ENCODE measurements around the gene MAP4K2. TPM values are rescaled to one million over a fixed set of nuclear protein-coding genes. Genes with fewer than 3 reads are reported as not detected.

MAP4K2 gene
- total and polyA plus RNA-seq, 2 of the 8 experiments (the other 6 are each of a cell fraction or from before 2014, with no cell fraction given), result 20.1 to 20.7 TPM

GRCh38 chr11:64809781-64810241 lies 6.8 kb upstream of the MAP4K2 start:
- no peak overlapping the region for H2BK15ac ChIP-seq (ENCODE audit: low read length)
- peaks cover 4 to 10% (median 7%) of the 10 kb centered on the region in 4 experiments; a peak in 6 of 8 replicates for H3K36me3 ChIP-seq (ENCODE audit: control insufficient read depth in 2 of 4, insufficient read depth in 4 of 4, low read length in 3 of 4)
- no peak overlapping the region for H2BK120ac ChIP-seq (replicated peaks; ENCODE audit: low read depth, low read length)
- H3K4me3 ChIP-seq (ENCODE audit: extremely low read depth in 1 of 4, insufficient read depth in 2 of 4, low read depth in 3 of 4, low read length in 4 of 4), result peak overlapping the region; percentile 64 to 93 (median 81)
- no peak overlapping the region for H3K56ac ChIP-seq (replicated peaks; ENCODE audit: insufficient read length, low read depth, low read length)
- no peak overlapping the region for H3K4ac ChIP-seq (replicated peaks; ENCODE audit: insufficient read length, low read depth, low read length)
- peak overlapping the region in 1 of 4 experiments; percentile 38; a peak in 3 of 7 replicates for H3K9ac ChIP-seq (replicated peaks in 1 of 4; ENCODE audit: extremely low read depth in 1 of 4, low read depth in 3 of 4, low read length in 3 of 4)
- H4K8ac ChIP-seq (ENCODE audit: extremely low read depth, insufficient read depth, low read length), result no peak overlapping the region
- H3K14ac ChIP-seq (ENCODE audit: insufficient read length), result no peak overlapping the region
- FAIRE-seq (no peak), DNase-seq (ENCODE audit: low read depth in 1 of 2, low spot score in 2 of 2) (peak in 1 of 2 experiments; percentile 71)
- H3K4me1 ChIP-seq (replicated peaks in 1 of 4; ENCODE audit: control insufficient read depth in 3 of 4, insufficient read depth in 4 of 4, low read length in 3 of 4), result peaks cover 0 to 7% (median 3%) of the 10 kb centered on the region in 4 experiments; a peak in 5 of 7 replicates
- no peak overlapping the region for H2AFZ ChIP-seq (ENCODE audit: low read length)
- no peak overlapping the region for H3K18ac ChIP-seq (ENCODE audit: extremely low read depth, low read length)
- CTCF ChIA-PET (ENCODE audit: partially characterized antibody), result interaction anchor here (0.6 to 4.0 kb wide), 9 partner anchors 13 to 383 kb away, joined by 3 to 24 read pairs (median 4); partner anchors contain the start of gene ARL2
- H3K4me2 ChIP-seq (ENCODE audit: insufficient read depth in 1 of 2, low read depth in 2 of 2, low read length in 2 of 2), result peak overlapping the region; percentile 91 to 94
- no peaks in the 10 kb centered on the region for H3K27me3 ChIP-seq (replicated peaks in 1 of 4; ENCODE audit: control insufficient read depth in 3 of 4, extremely low read depth in 1 of 4, insufficient read depth in 3 of 4, low read length in 3 of 4)
- H4K91ac ChIP-seq (replicated peaks; ENCODE audit: insufficient read length, low read length), result no peak overlapping the region
- H2BK12ac ChIP-seq (ENCODE audit: low read depth, low read length), result no peak overlapping the region
- POLR2A ChIA-PET (ENCODE audit: partially characterized antibody), result interaction anchor here (0.7 to 2.6 kb wide), 10 partner anchors 12 to 307 kb away, joined by 3 to 13 read pairs (median 3); partner anchors contain the start of genes CDC42BPG, SF1 and ZNHIT2
- H3K9me3 ChIP-seq (ENCODE audit: insufficient read depth in 2 of 2, low read depth in 1 of 2, low read length in 1 of 2), result no peaks in the 10 kb centered on the region
- H2BK20ac ChIP-seq (ENCODE audit: low read length), result no peak overlapping the region
- no peak for TF ChIP-seq PHF8 (conservative IDR thresholded peaks at IDR 0.05; ENCODE audit: low read depth, low read length)
- no peak for TF ChIP-seq ATF3 (IDR thresholded peaks at IDR 0.05; ENCODE audit: insufficient read depth, low read depth, low read length)
- TF ChIP-seq ASH2L (IDR thresholded peaks at IDR 0.05; ENCODE audit: low read length), result peak; percentile 27
- TF ChIP-seq CHD1 (IDR thresholded peaks at IDR 0.05; ENCODE audit: low read depth, low read length), result no peak
- TF ChIP-seq KDM4A (IDR thresholded peaks at IDR 0.05; ENCODE audit: low read depth, low read length, severe bottlenecking), result peak; percentile 32
- peak; percentile 30; the same call in 1 of the 2 replicates for TF ChIP-seq CREB1 (IDR thresholded peaks at IDR 0.05)
- peak; percentile 66 to 88; a peak in 3 of 4 replicates for TF ChIP-seq SIN3A (conservative IDR thresholded peaks at IDR 0.05 in 1 of 2, IDR thresholded peaks at IDR 0.05 in 1 of 2; ENCODE audit: low read depth in 1 of 2, low read length in 2 of 2)
- 0 out of 2 replicates have a peak, but pooled peaks have one; percentile 9 for TF ChIP-seq TBP (IDR thresholded peaks at IDR 0.05; ENCODE audit: low read depth, low read length)
- no peak overlapping the region for H3K23ac ChIP-seq (ENCODE audit: insufficient read length)
- H3K27ac ChIP-seq (ENCODE audit: low read depth, low read length), result no peak overlapping the region
- no peak overlapping the region for H2AK5ac ChIP-seq (ENCODE audit: low read depth, low read length)
- peaks cover 0 to 9% of the 10 kb centered on the region in 2 experiments for H4K20me1 ChIP-seq (replicated peaks in 1 of 2; ENCODE audit: control insufficient read depth in 1 of 2, insufficient read depth in 2 of 2, low read length in 2 of 2)
- H3K23me2 ChIP-seq (ENCODE audit: low read depth, low read length), result peaks cover 8% of the 10 kb centered on the region; the same call in 1 of the 2 replicates
- no peaks in the 10 kb centered on the region; a peak in 1 of 4 replicates for H3K79me2 ChIP-seq (ENCODE audit: control insufficient read depth in 1 of 2, insufficient read depth in 2 of 2, low read length in 2 of 2)
- no peak overlapping the region for H4K5ac ChIP-seq (ENCODE audit: insufficient read length, low read depth, low read length)
- WGBS, 2 experiments (ENCODE audit: extremely low coverage in 1 of 2, insufficient coverage in 1 of 2, insufficient read length in 1 of 2, insufficient replicate concordance in 2 of 2, low coverage in 1 of 2, low lambda C conversion rate in 2 of 2, missing lambda C conversion rate in 1 of 2), result 5% methylated on average over 15 of the region's 44 CpGs; no CpG with 5 or more reads in 1 of the 2 experiments
- no peak overlapping the region; the same call in 1 of the 2 replicates for H2BK5ac ChIP-seq (ENCODE audit: low read depth, low read length)
- peaks cover 2% of the 10 kb centered on the region for H3K79me1 ChIP-seq (ENCODE audit: low read depth, low read length)

Data from H1 (cell line).